BLaER1 (cell line): Measurements from ENCODE around the gene CBX7.

Source experiments
- H3K27ac ChIP-seq: shearing (Covaris generic); formaldehyde crosslinking; 2 replicates; pipeline ENCODE4 v1.8.1; 2022
- H3K27me3 ChIP-seq: shearing (Covaris generic); formaldehyde crosslinking; 2 replicates; pipeline ENCODE4 v1.8.1; 2022
- H3K36me3 ChIP-seq: shearing (Covaris generic); formaldehyde crosslinking; 2 replicates; pipeline ENCODE4 v1.8.1; 2022
- H3K4me1 ChIP-seq: shearing (Covaris generic); formaldehyde crosslinking; 2 replicates; pipeline ENCODE4 v1.8.1; 2022
- H3K4me2 ChIP-seq: shearing (Covaris generic); formaldehyde crosslinking; 2 replicates; pipeline ENCODE4 v1.8.1; 2022
- H3K4me3 ChIP-seq: shearing (Covaris generic); formaldehyde crosslinking; 2 replicates; pipeline ENCODE4 v1.8.1; 2022
- H3K9ac ChIP-seq: shearing (Covaris generic); formaldehyde crosslinking; 2 replicates; pipeline ENCODE4 v1.8.1; 2022
- H3K9me3 ChIP-seq: shearing (Covaris generic); formaldehyde crosslinking; 2 replicates; pipeline ENCODE4 v1.8.1; 2022
- H4K20me1 ChIP-seq: shearing (Covaris generic); formaldehyde crosslinking; 2 replicates; pipeline ENCODE4 v1.8.1; 2022
- Cebpa-rat ChIP-seq: shearing (Covaris generic); IDR thresholded peaks from 2 replicates; pipeline ENCODE4 v1.8.1; 2022

CBX7 gene

DNA sequence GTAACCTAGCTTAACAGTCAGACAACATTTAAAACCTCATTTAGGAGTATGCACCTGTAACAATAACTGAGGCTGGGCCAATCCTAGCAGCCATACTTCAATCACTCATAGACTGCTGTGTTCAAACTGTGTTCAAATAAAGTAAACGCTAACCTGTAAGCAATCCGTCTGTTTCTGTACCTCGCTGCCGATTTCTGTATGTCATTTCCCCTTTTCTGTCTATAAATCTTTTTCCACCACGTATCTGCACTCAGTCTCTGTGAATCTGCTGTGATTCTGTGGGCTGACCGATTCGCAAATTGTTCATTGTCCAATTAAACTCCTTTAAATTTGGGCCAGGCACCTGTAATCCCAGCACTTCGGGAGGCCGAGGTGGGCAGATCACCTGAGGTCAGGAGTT is 43.1 kb downstream of the CBX7 start:
- TF ChIP-seq Cebpa-rat = no peak
- no peak overlapping the region for H3K27ac ChIP-seq
- H3K36me3 ChIP-seq = no peaks in the 10 kb centered on the region
- H3K4me2 ChIP-seq = no peak overlapping the region
- H3K4me3 ChIP-seq = no peak overlapping the region
- H3K9me3 ChIP-seq = no peaks in the 10 kb centered on the region
- no peak overlapping the region for H3K9ac ChIP-seq
- no peaks in the 10 kb centered on the region for H3K4me1 ChIP-seq
- H4K20me1 ChIP-seq = no peaks in the 10 kb centered on the region
- H3K27me3 ChIP-seq = no peaks in the 10 kb centered on the region

DNA sequence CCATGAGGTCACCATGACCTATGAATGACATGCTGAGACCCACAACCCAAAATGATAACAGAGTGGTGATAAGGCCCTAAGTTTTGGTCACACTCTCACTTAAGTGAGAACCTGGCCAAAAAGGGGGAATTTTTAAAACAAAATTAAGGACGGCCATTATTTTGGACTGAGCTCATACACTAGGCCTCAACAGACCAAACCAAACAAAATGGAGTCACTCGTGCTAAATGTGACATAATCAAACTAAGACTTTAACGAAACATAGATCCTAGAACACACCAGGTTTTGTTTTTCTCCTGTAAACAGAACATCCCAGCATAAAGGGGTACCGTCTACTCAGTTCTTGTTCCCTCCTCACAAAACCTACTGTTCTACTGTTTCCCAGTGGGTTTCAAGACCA is 44.0 kb downstream of the CBX7 start:
- no peak overlapping the region for H3K27ac ChIP-seq
- no peaks in the 10 kb centered on the region for H3K36me3 ChIP-seq
- TF ChIP-seq Cebpa-rat = no peak
- H4K20me1 ChIP-seq = no peaks in the 10 kb centered on the region
- H3K9ac ChIP-seq = no peak overlapping the region
- no peak overlapping the region for H3K4me3 ChIP-seq
- no peaks in the 10 kb centered on the region for H3K4me1 ChIP-seq
- H3K4me2 ChIP-seq = no peak overlapping the region
- H3K9me3 ChIP-seq = no peaks in the 10 kb centered on the region
- no peaks in the 10 kb centered on the region for H3K27me3 ChIP-seq

DNA sequence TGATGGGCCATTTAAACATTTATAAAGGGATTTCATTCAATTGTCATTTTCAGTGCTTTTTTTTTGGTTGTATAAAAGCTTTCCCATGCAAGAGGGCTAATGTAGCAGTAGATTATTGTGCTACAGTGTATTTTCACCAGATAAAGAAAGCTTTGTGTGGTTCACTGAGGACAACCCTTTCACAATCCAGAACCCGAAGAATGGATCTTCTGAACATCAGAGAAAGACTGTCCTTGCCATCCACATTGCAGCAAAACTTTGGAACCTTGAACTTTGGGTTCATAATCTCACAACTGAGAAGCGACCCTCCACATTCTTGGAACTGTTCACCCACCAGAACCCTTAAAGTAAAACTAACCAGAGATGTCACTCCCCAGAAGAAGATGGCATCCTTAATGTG is 46.2 kb downstream of the CBX7 start:
- Histone ChIP-seq H3K36me3 (no peaks in the 10 kb centered on the region), H3K4me2 (no peak overlapping the region), H3K4me3 (no peak overlapping the region), H4K20me1 (no peaks in the 10 kb centered on the region), H3K9me3 (no peaks in the 10 kb centered on the region), H3K4me1 (peaks cover 7% of the 10 kb centered on the region), H3K9ac (no peak overlapping the region), H3K27ac (no peak overlapping the region), H3K27me3 (no peaks in the 10 kb centered on the region)
- no peak for TF ChIP-seq Cebpa-rat

DNA sequence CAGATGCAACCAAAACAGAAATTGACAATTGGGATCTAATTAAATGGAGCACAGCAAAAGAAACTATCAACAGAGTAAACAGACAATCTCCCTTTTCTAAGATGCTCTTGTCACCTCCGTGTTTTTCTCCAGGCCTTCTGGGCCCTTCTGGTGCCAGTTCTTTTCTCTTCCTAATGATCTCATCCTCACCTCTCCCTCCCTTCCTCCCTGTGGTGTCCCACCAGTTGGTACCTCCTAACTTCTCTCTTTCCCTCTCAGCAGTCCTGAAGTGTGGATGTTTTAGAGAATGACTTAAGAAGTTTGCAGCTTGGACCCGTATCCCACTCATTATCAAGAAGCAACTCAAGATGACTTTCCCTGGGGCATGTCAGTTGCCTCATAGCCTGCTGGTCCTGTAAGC is 49.0 kb downstream of the CBX7 start:
- H3K27me3 ChIP-seq = no peaks in the 10 kb centered on the region
- no peak overlapping the region for H3K9ac ChIP-seq
- peaks cover 31% of the 10 kb centered on the region for H3K4me1 ChIP-seq
- no peak overlapping the region for H3K27ac ChIP-seq
- no peak for TF ChIP-seq Cebpa-rat
- no peaks in the 10 kb centered on the region for H3K36me3 ChIP-seq
- no peaks in the 10 kb centered on the region for H3K9me3 ChIP-seq
- no peak overlapping the region for H3K4me3 ChIP-seq
- no peak overlapping the region for H3K4me2 ChIP-seq
- no peaks in the 10 kb centered on the region for H4K20me1 ChIP-seq

DNA sequence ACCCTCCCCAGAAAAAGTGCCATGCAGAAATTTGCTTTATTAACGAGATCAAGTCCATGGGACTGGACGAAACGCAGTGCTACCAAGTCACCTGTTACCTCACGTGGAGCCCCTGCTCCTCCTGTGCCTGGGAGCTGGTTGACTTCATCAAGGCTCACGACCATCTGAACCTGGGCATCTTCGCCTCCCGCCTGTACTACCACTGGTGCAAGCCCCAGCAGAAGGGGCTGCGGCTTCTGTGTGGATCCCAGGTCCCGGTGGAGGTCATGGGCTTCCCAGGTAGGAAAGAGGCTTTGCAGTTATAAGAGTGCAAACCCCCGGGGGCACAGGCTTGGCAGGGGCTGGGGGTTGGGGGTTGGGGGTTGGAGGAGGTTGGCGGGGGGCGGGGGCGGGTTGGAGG is 51.3 kb downstream of the CBX7 start:
- Histone ChIP-seq H4K20me1 (no peaks in the 10 kb centered on the region), H3K36me3 (no peaks in the 10 kb centered on the region), H3K4me2 (peak overlapping the region; percentile 51), H3K9me3 (no peaks in the 10 kb centered on the region), H3K4me1 (peaks cover 53% of the 10 kb centered on the region), H3K27me3 (no peaks in the 10 kb centered on the region), H3K9ac (no peak overlapping the region), H3K4me3 (no peak overlapping the region), H3K27ac (no peak overlapping the region)
- TF ChIP-seq Cebpa-rat = no peak

DNA sequence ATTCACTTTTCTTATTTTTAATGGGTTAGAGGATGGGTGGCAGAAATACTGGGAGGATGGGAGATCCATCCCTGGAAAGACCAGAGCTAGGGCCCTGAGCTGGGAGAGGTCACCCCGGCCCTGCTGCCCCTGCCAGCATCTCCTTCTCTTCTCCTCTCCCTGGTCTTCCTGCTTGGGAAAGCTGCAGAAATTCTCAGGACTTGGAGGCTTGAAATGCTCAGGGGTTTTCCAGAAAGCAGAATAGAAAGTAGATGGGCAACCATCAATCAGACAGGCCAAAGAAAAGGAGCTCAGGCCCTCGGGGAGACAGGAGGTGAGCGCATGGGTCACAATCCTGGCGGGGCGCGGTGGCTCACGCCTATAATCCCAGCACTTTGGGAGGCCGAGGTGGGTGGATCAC is 53.9 kb downstream of the CBX7 start:
- Histone ChIP-seq H3K36me3 (no peaks in the 10 kb centered on the region), H3K4me2 (peak overlapping the region; percentile 86; the same call in 1 of the 2 replicates), H3K4me1 (peaks cover 65% of the 10 kb centered on the region), H3K27me3 (no peaks in the 10 kb centered on the region), H3K9me3 (no peaks in the 10 kb centered on the region), H3K9ac (no peak overlapping the region), H3K4me3 (no peak overlapping the region), H3K27ac (no peak overlapping the region), H4K20me1 (no peaks in the 10 kb centered on the region)
- TF ChIP-seq Cebpa-rat = no peak

DNA sequence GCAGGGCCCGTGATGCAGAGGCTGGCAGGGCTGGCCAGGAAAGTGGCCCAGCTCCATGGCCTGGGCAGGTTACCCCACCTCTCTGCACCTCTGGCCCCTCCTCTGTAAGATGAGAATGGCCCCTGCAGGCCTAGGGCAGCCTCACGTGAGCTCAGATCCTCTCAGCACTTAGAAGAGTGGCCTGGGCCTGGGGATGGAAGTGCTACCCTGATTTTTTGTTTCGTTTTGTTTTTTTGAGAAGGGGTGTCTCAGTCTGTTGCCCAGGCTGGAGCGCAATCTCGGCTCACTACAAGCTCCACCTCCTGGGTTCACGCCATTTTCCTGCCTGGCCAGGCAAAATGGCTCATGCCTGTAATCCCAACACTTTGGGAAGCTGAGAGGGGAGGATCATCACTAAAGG is 54.5 kb downstream of the CBX7 start:
- Histone ChIP-seq H3K27ac (no peak overlapping the region), H3K4me1 (peaks cover 66% of the 10 kb centered on the region), H3K4me2 (peak overlapping the region; percentile 86), H3K36me3 (no peaks in the 10 kb centered on the region), H4K20me1 (no peaks in the 10 kb centered on the region), H3K9me3 (no peaks in the 10 kb centered on the region), H3K27me3 (no peaks in the 10 kb centered on the region), H3K4me3 (no peak overlapping the region), H3K9ac (no peak overlapping the region)
- TF ChIP-seq Cebpa-rat = no peak

DNA sequence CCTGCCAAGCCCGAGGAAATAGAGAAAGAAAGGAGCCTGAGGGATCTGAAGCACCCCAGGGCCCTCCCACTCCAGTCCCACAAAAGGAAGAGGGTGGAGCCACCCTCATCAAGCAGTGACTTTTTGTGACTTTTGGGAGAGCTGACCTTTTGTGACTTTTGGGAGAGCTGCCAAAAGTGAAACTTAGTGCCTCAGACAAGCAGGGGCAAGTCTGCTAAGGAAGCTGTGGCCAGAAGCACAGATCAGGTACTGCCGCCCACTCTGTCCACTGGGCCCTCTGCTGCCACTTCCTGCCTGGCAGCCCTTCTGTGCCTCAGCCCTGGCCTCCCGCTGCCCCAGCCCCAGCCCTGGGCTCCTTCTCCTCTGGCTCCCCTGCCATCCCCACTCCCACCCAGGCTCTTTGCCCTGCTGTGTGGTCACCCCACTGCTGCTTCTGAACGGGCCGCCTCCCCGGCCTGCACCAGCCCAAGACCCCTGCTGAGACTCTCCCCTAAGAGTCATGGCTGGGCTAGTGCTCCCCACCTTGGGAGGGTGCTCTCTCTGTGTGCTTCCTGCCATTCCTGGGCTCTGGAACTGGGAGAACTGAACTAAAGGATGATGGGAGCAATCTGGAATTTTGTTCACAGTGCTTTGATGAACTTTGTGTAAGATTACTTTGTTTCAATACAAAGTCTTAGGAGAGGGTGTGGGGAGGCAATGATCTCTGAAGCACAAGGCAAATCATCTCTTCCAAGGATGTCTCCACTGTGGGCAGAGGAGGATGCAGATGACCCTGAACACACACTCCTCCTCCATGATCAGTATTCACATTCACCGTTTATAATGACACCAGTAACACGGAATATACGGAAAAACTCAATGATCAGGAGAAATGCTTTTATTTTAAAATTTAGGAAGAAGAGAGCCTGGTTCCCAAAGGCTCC is 55.1 kb downstream of the CBX7 start, which contains the start of gene APOBEC3H:
TSS of gene APOBEC3H (plus strand) at position 147 of the 923 bp plus-strand sequence. CDS start 3,035 bp downstream, outside the sequence.
- H3K27me3 ChIP-seq = no peaks in the 10 kb centered on the region
- no peak for TF ChIP-seq Cebpa-rat
- H4K20me1 ChIP-seq = no peaks in the 10 kb centered on the region
- H3K4me3 ChIP-seq = peak within 1 kb of the TSS; percentile 56
- H3K27ac ChIP-seq = peak within 1 kb of the TSS; percentile 84
- H3K4me2 ChIP-seq = peak within 1 kb of the TSS; percentile 86
- H3K9ac ChIP-seq = peak within 1 kb of the TSS; percentile 74
- no peaks in the 10 kb centered on the region for H3K36me3 ChIP-seq
- H3K4me1 ChIP-seq = peaks cover 72% of the 10 kb centered on the region
- H3K9me3 ChIP-seq = no peaks in the 10 kb centered on the region

DNA sequence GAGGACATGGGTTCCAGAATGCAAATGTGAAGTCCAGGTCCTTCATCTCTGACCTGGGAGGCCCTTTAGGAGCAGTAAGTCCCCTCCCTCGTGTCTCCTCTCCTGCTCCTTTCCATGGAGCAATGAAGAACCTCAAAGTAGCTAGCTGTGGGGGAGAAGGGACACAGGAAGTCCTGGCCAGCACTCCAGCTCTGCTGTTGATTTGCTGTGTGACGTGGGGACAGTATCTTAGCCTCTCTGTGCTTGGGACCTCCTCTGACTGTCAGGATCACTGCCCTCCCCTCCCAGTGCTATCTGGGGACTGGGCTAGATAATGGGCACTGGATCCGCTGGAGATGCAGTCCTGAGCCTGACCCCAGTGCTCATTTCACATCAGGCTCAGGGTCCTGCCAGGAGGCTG is 56.5 kb downstream of the CBX7 start:
- H3K4me2 ChIP-seq = no peak overlapping the region
- H3K36me3 ChIP-seq = no peaks in the 10 kb centered on the region
- no peak overlapping the region for H3K4me3 ChIP-seq
- H4K20me1 ChIP-seq = no peaks in the 10 kb centered on the region
- no peak overlapping the region for H3K9ac ChIP-seq
- peaks cover 67% of the 10 kb centered on the region for H3K4me1 ChIP-seq
- H3K27ac ChIP-seq = no peak overlapping the region
- TF ChIP-seq Cebpa-rat = no peak
- no peaks in the 10 kb centered on the region for H3K9me3 ChIP-seq
- H3K27me3 ChIP-seq = no peaks in the 10 kb centered on the region

DNA sequence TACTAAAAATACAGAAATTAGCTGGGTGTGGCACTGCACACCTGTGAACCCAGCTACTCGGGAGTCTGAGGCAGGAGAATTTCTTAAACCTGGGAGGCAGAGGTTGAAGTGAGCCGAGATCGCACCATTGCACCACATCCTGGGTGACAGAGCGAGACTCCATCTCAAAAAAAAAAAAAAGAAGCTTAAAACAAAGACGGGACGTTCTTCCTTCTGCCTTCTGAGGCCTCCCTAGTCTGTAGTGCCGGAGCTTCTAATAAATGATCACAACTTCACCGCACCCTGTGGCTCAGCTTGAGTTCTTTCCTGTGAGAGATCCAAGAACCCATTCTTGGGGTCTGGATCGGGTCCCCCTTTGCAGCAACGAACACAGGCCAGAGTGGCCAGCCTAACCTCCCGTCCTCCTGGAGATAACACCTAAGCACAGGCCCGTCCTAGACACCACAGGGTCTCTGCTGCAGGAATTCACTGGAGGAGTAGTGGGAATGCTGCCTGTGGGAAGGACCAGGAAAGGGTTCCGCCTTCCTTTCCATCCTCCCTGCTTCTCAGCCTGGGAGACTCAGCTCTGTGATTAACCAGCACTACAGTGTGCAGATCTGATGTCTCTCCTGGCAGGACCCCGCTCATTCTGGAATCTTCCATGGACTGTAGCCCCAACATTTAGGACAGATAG is 57.6 kb downstream of the CBX7 start:
- no peak overlapping the region for H3K4me2 ChIP-seq
- TF ChIP-seq Cebpa-rat = no peak
- H3K9ac ChIP-seq = no peak overlapping the region
- H3K36me3 ChIP-seq = no peaks in the 10 kb centered on the region
- H3K4me3 ChIP-seq = no peak overlapping the region
- peaks cover 72% of the 10 kb centered on the region for H3K4me1 ChIP-seq
- no peak overlapping the region for H3K27ac ChIP-seq
- H4K20me1 ChIP-seq = no peaks in the 10 kb centered on the region
- no peaks in the 10 kb centered on the region for H3K9me3 ChIP-seq
- H3K27me3 ChIP-seq = no peaks in the 10 kb centered on the region
